Measurements from ENCODE around the gene CXCR2.

GRCh38 chr2:218091746-218092145 lies 34.1 kb upstream of the CXCR2 start:
- TF ChIP-seq POLR2A (IDR thresholded peaks at IDR 0.05; ENCODE audit: low read length) = no peak
- TF ChIP-seq GATA1 (IDR thresholded peaks at IDR 0.05; ENCODE audit: low read depth, low read length) = no peak
